HL-60 (cell line): Measurements from ENCODE around the gene ROPN1L.
A peak's percentile ranks its signal among the peaks of the same experiment; 100 is the strongest.

Source experiments
- DNase-seq, 2 experiments: peaks; one replicate each; pipeline ENCODE4 v3.0.0-alpha.2; 2010 to 2020; ENCODE audit warnings: low read depth in 1 of 2, low spot score in 1 of 2
- H3K27ac ChIP-seq: fragments of 250-450 bp; sonication (Bioruptor Pico); replicated peaks from 2 replicates; pipeline ENCODE4 v1.5.1; 2020; ENCODE audit warnings: mild to moderate bottlenecking, moderate library complexity
- H3K27me3 ChIP-seq: fragments of 250-450 bp; sonication (Bioruptor Pico); 2 replicates; pipeline ENCODE4 v1.5.1; 2021; ENCODE audit warnings: mild to moderate bottlenecking, moderate library complexity; ENCODE audit not compliant: insufficient read depth, poor library complexity, severe bottlenecking
- H3K4me3 ChIP-seq: replicated peaks from 2 replicates; pipeline ENCODE4 v1.5.1; 2011; ENCODE audit warnings: mild to moderate bottlenecking, control low read depth, low read length; ENCODE audit not compliant: insufficient read depth
- GABPA ChIP-seq: IDR thresholded peaks from 2 replicates; pipeline ENCODE4 v1.6.1; 2012; ENCODE audit warnings: low read depth
- POLR2AphosphoS5 ChIP-seq: IDR thresholded peaks from 2 replicates; pipeline ENCODE4 v1.6.1; 2012; ENCODE audit warnings: low read depth
- SPI1 ChIP-seq: IDR thresholded peaks from 2 replicates; pipeline ENCODE4 v1.6.1; 2012; ENCODE audit warnings: low read depth, mild to moderate bottlenecking, borderline replicate concordance
- TF ChIP-seq, protein P1 (sequence below): IDR thresholded peaks from 2 replicates; pipeline ENCODE4 v1.6.1; 2012; ENCODE audit warnings: low read depth; ENCODE audit not compliant: insufficient replicate concordance
- TF ChIP-seq, protein P2 (sequence below): IDR thresholded peaks from one replicate; pipeline ENCODE4 v1.5.1; 2011; ENCODE audit warnings: low read length, control low read depth, inconsistent platforms; ENCODE audit not compliant: insufficient read depth

Gene ROPN1L

DNA sequence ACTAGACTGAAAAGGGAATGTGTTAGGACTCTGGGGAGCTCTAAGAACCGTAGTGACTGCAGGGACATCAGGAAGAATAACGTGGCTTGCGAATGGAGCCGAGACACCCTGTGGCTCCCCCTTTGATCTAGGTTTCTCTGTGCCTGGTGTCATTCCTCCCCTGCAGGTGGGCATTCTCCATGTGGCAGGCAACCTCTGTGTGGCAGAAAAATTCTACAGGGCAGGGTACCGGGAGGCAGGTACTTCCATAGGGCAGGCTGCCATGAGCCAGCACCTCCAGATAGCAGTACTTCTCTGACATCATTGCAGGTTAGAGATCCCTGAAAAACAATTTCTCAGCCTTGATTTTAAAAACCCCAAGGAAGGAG, 43.1 kb downstream of the ROPN1L start:
- DNase-seq: no peak
- no peak for TF ChIP-seq POLR2AphosphoS5
- TF ChIP-seq GABPA: no peak
- TF ChIP-seq, protein P1, sequence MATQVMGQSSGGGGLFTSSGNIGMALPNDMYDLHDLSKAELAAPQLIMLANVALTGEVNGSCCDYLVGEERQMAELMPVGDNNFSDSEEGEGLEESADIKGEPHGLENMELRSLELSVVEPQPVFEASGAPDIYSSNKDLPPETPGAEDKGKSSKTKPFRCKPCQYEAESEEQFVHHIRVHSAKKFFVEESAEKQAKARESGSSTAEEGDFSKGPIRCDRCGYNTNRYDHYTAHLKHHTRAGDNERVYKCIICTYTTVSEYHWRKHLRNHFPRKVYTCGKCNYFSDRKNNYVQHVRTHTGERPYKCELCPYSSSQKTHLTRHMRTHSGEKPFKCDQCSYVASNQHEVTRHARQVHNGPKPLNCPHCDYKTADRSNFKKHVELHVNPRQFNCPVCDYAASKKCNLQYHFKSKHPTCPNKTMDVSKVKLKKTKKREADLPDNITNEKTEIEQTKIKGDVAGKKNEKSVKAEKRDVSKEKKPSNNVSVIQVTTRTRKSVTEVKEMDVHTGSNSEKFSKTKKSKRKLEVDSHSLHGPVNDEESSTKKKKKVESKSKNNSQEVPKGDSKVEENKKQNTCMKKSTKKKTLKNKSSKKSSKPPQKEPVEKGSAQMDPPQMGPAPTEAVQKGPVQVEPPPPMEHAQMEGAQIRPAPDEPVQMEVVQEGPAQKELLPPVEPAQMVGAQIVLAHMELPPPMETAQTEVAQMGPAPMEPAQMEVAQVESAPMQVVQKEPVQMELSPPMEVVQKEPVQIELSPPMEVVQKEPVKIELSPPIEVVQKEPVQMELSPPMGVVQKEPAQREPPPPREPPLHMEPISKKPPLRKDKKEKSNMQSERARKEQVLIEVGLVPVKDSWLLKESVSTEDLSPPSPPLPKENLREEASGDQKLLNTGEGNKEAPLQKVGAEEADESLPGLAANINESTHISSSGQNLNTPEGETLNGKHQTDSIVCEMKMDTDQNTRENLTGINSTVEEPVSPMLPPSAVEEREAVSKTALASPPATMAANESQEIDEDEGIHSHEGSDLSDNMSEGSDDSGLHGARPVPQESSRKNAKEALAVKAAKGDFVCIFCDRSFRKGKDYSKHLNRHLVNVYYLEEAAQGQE: no peak
- TF ChIP-seq SPI1: no peak
- TF ChIP-seq, protein P2, sequence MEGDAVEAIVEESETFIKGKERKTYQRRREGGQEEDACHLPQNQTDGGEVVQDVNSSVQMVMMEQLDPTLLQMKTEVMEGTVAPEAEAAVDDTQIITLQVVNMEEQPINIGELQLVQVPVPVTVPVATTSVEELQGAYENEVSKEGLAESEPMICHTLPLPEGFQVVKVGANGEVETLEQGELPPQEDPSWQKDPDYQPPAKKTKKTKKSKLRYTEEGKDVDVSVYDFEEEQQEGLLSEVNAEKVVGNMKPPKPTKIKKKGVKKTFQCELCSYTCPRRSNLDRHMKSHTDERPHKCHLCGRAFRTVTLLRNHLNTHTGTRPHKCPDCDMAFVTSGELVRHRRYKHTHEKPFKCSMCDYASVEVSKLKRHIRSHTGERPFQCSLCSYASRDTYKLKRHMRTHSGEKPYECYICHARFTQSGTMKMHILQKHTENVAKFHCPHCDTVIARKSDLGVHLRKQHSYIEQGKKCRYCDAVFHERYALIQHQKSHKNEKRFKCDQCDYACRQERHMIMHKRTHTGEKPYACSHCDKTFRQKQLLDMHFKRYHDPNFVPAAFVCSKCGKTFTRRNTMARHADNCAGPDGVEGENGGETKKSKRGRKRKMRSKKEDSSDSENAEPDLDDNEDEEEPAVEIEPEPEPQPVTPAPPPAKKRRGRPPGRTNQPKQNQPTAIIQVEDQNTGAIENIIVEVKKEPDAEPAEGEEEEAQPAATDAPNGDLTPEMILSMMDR: no peak
- Histone ChIP-seq H3K27me3 (no peaks in the 10 kb centered on the region), H3K27ac (no peak overlapping the region), H3K4me3 (no peak overlapping the region)

DNA sequence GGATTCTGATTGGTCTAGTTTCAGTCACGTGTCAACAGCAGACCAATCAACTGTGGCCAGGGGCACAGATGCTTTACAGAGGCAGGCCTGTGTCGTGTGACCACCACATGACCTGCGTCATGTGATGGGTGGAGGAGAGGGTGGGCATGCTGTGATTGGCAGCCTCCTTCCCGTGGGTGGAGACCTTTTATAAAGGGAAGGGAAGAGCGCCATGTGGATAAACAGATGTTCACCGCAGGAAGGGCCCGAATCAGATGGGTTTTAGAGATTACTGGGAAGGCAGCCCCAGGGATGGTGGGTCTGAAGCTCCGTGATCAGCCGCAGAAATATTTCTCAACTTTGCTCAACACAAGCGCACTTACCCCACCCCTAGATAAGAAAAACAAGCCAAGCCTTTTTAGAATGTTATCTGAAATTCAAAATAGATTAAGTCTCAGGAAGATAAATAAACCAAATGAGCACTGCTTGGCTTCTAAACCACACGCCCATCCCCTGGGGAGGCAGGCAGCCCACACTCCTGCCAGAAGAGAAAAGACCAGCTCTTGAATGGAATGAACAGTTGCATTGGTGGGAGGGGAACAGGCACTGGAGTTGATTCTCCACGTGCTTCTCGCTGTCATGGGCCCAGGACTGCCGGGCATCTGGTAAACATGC, 43.6 kb downstream of the ROPN1L start:
- no peak overlapping the region for H3K27ac ChIP-seq
- H3K27me3 ChIP-seq: no peaks in the 10 kb centered on the region
- TF ChIP-seq POLR2AphosphoS5 (peak; percentile 48; the same call in 1 of the 2 replicates), SPI1 (no peak), GABPA (no peak)
- TF ChIP-seq, protein P2: no peak
- peak in 1 of 2 experiments; percentile 65 for DNase-seq
- H3K4me3 ChIP-seq: no peak overlapping the region

DNA sequence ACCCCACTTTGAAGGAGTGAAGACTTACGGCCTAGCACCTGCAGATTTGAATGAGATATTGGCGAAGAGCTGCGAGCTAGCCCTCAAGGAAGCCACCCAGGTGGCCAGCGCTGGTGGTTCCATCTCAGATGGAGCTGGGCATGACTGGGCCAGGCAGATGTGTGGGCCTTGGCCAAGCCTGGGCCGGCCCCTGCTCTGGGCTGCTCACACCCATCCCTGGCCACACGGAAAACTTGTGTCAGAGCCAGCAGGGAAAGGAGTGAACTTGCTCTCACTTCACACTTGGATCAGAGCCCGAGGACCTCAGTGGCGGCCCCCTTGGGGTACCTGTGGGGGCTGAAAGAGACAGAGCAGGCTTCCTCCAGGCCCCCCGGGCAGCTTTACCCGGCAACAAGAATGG, 44.2 kb downstream of the ROPN1L start:
- Histone ChIP-seq H3K27me3 (no peaks in the 10 kb centered on the region), H3K27ac (no peak overlapping the region), H3K4me3 (no peak overlapping the region)
- no peak for DNase-seq
- no peak for TF ChIP-seq GABPA
- TF ChIP-seq POLR2AphosphoS5: no peak
- TF ChIP-seq, protein P2: no peak
- TF ChIP-seq, protein P1: no peak
- TF ChIP-seq SPI1: no peak
